Natural killer cell (primary cell): ENCODE data around the gene FOXF2. TPM values are rescaled to one million over a fixed set of nuclear protein-coding genes. Genes with fewer than 3 reads are reported as not detected.
A peak's percentile ranks its signal among the peaks of the same experiment; 100 is the strongest.

Experiments
- ATAC-seq, 3 donors: fragments of 150-1000 bp in 2 of 3; fragments of 200-7000 bp in 1 of 3; cut with Tn5 transposase; 1 replicate in 1 of 3; 2 replicates in 2 of 3; pipeline ENCODE4 v1.10.0; 2021; ENCODE audit warnings: mild to moderate bottlenecking in 2 of 3, moderate library complexity in 2 of 3
- DNase-seq, 2 donors: peaks; one replicate each; pipeline versions ENCODE4 v3.0.0 to v3.0.0-alpha.2; 2013 to 2021; ENCODE audit warnings: mixed read lengths in 1 of 2
- H3K27ac ChIP-seq: one replicate; pipeline ENCODE4 v1.5.1; 2013; ENCODE audit warnings: mild to moderate bottlenecking, low read length
- H3K27me3 ChIP-seq: one replicate; pipeline ENCODE4 v1.6.1; 2013; ENCODE audit warnings: low read length; ENCODE audit not compliant: control insufficient read depth, insufficient read depth
- H3K36me3 ChIP-seq: one replicate; pipeline ENCODE4 v1.6.1; 2013; ENCODE audit warnings: low read length; ENCODE audit not compliant: control insufficient read depth, insufficient read depth
- H3K4me1 ChIP-seq: one replicate; pipeline ENCODE4 v1.6.1; 2013; ENCODE audit warnings: low read length; ENCODE audit not compliant: control insufficient read depth, insufficient read depth
- H3K4me3 ChIP-seq: one replicate; pipeline ENCODE4 v1.5.1; 2013; ENCODE audit warnings: low read length
- H3K9me3 ChIP-seq: one replicate; pipeline ENCODE4 v1.6.1; 2013; ENCODE audit warnings: low read length; ENCODE audit not compliant: control insufficient read depth, insufficient read depth
- H3K27ac Mint-ChIP-seq, 2 donors: one replicate each; pipeline ENCODE4 v1.8.0; 2022; ENCODE audit warnings: mild to moderate bottlenecking in 2 of 2, mixed read lengths in 2 of 2, moderate library complexity in 1 of 2
- H3K27me3 Mint-ChIP-seq, 2 donors: one replicate each; pipeline ENCODE4 v1.8.0; 2022; ENCODE audit warnings: low read depth in 2 of 2, mixed read lengths in 2 of 2
- H3K36me3 Mint-ChIP-seq: one replicate; pipeline ENCODE4 v1.8.0; 2022; ENCODE audit warnings: mixed read lengths
- H3K4me1 Mint-ChIP-seq, 2 donors: one replicate each; pipeline ENCODE4 v1.8.0; 2022; ENCODE audit warnings: mixed read lengths in 2 of 2
- H3K4me3 Mint-ChIP-seq: one replicate; pipeline ENCODE4 v1.8.0; 2022; ENCODE audit warnings: mild to moderate bottlenecking, moderate library complexity, mixed read lengths
- H3K9me3 Mint-ChIP-seq, 2 donors: one replicate each; pipeline ENCODE4 v1.8.0; 2022; ENCODE audit warnings: mixed read lengths in 2 of 2
- WGBS: methylation state at CpG from one replicate; pipeline ENCODE4 v1.1.7; 2013; ENCODE audit warnings: missing lambda C conversion rate; ENCODE audit not compliant: insufficient coverage; 5-methylcytosine and 5-hydroxymethylcytosine counted together
- intact Hi-C: fragments of 100-400 bp; cut with micrococcal nuclease; formaldehyde crosslinking; loops from one replicate; pipeline ENCODE4 v1.14.2; 2022
- total RNA-seq, 4 donors: library from RNA; stranded (reverse); fragments of 120-200 nt in 1 of 4; gene quantifications; one replicate each; pipeline versions ENCODE4 v1.2.3 to v1.2.4, GENCODE V29; 2013 to 2022
- TF ChIP-seq, protein P1 (sequence below): fragments of 200-600 bp; IDR thresholded peaks from one replicate; pipeline ENCODE4 v1.8.0; 2022; ENCODE audit warnings: antibody characterized with exemption

The FOXF2 gene
- total RNA-seq, 3 donors from 2014 or later (not counting 1 experiment from before 2014, with no cell fraction given), result not detected

DNA sequence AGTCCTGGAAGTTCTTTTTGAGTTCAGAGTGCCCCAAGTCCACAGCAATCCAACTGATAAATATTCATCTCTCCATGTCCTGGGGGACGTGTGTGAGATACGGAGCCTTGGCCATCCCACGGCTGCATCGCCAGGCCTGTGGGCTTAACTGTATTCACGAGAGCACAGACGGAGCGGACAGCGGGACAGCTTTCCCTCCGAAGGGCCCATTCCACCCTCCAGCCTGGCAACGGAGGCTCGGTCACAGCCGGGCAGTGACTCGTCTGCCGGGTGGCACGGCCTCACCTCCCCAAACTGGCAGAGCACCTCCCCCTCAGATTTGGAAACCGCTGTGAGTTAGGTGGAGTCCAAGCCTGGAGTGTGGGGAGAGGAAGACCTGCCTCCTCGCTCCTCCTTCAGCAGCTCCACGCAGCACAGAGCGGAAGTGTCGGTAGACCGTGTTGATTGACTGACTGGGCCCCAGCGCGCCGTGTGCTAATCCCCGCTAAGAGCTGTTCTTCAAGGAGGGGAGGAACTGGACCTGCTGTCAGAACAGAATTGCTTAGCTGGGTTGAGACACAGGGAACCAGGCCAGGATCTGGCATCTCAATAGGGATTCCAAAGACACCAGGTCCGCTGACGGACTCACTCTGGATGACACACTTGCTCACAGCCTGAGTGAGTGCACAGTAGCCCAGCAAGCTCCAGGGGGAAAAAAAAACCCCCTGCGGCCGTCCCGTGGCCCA is 10.9 kb downstream of the FOXF2 start:
- TF ChIP-seq, protein P1, sequence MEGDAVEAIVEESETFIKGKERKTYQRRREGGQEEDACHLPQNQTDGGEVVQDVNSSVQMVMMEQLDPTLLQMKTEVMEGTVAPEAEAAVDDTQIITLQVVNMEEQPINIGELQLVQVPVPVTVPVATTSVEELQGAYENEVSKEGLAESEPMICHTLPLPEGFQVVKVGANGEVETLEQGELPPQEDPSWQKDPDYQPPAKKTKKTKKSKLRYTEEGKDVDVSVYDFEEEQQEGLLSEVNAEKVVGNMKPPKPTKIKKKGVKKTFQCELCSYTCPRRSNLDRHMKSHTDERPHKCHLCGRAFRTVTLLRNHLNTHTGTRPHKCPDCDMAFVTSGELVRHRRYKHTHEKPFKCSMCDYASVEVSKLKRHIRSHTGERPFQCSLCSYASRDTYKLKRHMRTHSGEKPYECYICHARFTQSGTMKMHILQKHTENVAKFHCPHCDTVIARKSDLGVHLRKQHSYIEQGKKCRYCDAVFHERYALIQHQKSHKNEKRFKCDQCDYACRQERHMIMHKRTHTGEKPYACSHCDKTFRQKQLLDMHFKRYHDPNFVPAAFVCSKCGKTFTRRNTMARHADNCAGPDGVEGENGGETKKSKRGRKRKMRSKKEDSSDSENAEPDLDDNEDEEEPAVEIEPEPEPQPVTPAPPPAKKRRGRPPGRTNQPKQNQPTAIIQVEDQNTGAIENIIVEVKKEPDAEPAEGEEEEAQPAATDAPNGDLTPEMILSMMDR, result no peak
- Mint-ChIP-seq H3K27me3 (peaks cover 27 to 31% of the 10 kb centered on the region in 2 donors), H3K4me1 (peaks cover 6 to 12% of the 10 kb centered on the region in 2 donors), H3K27ac (no peak overlapping the region), H3K36me3 (no peaks in the 10 kb centered on the region), H3K4me3 (no peak overlapping the region), H3K9me3 (no peaks in the 10 kb centered on the region)
- H3K9me3 ChIP-seq, result no peaks in the 10 kb centered on the region
- peaks cover 11% of the 10 kb centered on the region for H3K27me3 ChIP-seq
- DNase-seq (no peak), ATAC-seq (no peak)
- no peaks in the 10 kb centered on the region for H3K36me3 ChIP-seq
- peaks cover 3% of the 10 kb centered on the region for H3K4me1 ChIP-seq
- intact Hi-C loops, result no loop called here
- H3K4me3 ChIP-seq, result no peak overlapping the region
- WGBS, result 92% methylated on average over 28 of the region's 30 CpGs
- no peak overlapping the region for H3K27ac ChIP-seq

DNA sequence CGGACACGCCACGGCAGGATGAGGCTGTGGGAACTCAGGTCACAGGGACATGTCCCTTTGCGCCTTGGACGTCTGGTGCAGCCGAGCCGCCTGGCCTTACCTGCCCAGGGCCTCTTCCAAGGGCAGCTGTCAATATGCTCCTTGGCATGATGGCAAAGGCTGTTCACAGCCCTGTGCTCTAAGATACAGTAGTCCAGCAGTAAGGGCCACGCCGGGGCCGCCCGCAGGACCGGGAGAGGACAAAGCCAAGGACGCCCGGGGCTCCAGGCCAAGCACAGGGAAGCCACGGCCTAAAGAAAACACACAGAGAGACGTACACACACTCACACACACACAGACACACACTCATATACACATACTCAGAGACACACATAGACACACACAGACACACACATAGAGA is 13.0 kb downstream of the FOXF2 start:
- Histone ChIP-seq H3K4me1 (no peaks in the 10 kb centered on the region), H3K27ac (no peak overlapping the region), H3K9me3 (no peaks in the 10 kb centered on the region), H3K36me3 (no peaks in the 10 kb centered on the region), H3K27me3 (peaks cover 2% of the 10 kb centered on the region), H3K4me3 (no peak overlapping the region)
- DNase-seq, result no peak
- Mint-ChIP-seq H3K9me3 (no peaks in the 10 kb centered on the region), H3K4me1 (peaks cover 0 to 3% of the 10 kb centered on the region in 2 donors), H3K36me3 (no peaks in the 10 kb centered on the region), H3K27me3 (peaks cover 8 to 12% of the 10 kb centered on the region in 2 donors), H3K27ac (no peak overlapping the region), H3K4me3 (no peak overlapping the region)
- peak in 1 of 3 donors; percentile 5 for ATAC-seq
- WGBS, result 93% methylated on average over 16 of the region's 16 CpGs
- intact Hi-C loops, result no loop called here
- TF ChIP-seq, protein P1, result no peak

DNA sequence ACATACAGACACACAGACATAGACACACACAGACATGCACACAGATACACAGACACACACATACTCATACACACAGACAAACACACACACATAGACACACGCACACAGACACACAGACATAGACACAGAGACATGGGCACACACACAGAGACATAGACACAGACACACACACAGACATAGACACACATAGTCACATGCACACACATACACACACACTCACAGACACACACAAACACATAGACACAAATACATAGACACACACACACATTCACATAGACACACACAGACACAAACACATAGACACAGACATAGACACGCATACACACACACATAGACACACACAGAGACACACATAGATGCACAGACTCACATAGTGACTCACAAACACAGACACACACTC is 13.5 kb downstream of the FOXF2 start:
- Histone ChIP-seq H3K9me3 (no peaks in the 10 kb centered on the region), H3K36me3 (no peaks in the 10 kb centered on the region), H3K4me3 (no peak overlapping the region), H3K27me3 (peaks cover 2% of the 10 kb centered on the region), H3K4me1 (no peaks in the 10 kb centered on the region), H3K27ac (no peak overlapping the region)
- Mint-ChIP-seq H3K9me3 (no peaks in the 10 kb centered on the region), H3K4me3 (no peak overlapping the region), H3K27ac (no peak overlapping the region), H3K4me1 (no peaks in the 10 kb centered on the region), H3K27me3 (peaks cover 3 to 8% of the 10 kb centered on the region in 2 donors), H3K36me3 (no peaks in the 10 kb centered on the region)
- WGBS, result 77% methylated on average over 2 of the region's 2 CpGs
- no peak for DNase-seq
- ATAC-seq, result peak in 1 of 3 donors; percentile 25
- intact Hi-C loops, result no loop called here
- TF ChIP-seq, protein P1, result no peak
